ENCODE data around the gene PRKCZ.
"Not testable (repeated sequence)": the region's sequence is repeated elsewhere in the genome, so short reads cannot be mapped to it uniquely, and the experiment has no call there.

Gene PRKCZ

DNA sequence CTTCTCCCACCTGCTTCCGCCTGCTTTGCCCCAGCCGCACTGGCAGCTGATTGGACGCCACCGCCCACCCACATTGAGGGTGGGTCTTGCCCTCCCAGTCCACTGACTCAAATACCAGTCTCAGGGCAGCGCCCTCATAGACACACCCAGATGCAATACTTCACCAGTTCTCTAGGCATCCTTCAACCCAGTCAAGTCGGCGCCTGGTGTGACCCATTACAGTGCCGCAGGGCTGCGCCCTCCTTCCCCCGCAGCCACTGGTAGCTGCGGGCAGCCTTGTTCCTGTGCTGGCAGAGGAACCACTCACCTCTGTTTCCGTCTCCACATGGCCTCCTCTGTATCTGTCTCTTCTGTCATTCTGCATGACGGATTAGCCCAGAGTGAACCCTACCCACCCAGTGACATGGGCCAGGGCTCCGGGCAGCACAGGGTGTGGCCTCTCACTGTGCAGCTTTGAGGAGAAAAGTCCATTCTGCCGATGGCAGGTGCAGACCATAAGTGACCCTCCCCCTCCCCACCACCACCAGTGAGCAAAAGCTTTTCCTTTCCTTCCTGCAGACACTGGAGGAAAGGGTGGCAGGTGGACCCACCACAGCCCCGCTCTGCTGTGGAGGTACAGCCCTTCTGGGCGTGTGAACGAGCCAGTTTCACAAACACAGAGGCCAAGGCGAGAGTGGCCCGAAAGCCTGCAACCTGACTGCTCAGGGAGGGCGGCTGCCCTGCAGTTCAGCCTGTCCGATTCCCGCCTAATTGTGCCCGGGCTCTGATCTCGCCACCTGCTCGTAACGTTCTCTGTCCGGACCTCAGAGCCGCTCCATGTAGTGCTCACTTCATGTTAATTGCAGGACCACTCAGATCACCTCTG, 87.3 kb downstream of the PRKCZ start:
- no peak for DNase-seq

GRCh38 chr1:2139156-2139555, 88.9 kb downstream of the PRKCZ start:
- not testable (repeated sequence) for DNase-seq

GRCh38 chr1:2141025-2141424, 90.8 kb downstream of the PRKCZ start:
- no peak for DNase-seq

DNA sequence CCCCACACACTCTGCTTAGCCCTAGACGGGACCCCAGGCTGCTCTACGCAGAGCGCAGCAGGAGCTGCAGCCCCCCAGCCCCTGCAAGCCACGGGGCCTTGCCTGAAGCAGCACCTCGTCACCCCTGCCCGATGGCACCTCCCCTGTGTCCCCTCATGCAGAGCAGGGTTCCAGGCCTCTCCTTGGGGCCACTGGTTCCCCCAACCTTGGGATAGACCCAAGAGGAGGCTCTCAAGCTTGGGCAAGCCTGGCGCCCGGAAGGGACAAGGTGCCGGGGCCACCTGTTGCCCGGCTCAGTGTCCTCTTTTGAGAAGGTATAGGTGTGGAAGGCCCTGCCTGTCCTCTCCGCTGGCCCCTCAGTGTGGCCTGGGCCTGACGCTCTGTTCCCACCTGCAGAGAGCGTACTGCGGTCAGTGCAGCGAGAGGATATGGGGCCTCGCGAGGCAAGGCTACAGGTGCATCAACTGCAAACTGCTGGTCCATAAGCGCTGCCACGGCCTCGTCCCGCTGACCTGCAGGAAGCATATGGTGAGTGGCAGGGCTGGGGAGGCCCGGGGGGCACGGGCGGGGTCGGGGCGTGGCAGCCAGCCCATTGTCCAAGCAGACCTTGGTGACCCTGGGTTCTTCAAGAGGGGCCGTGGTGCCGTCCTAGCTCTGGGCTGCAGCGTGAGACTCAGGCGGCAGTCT, 93.7 kb downstream of the PRKCZ start:
- no peak for DNase-seq

DNA sequence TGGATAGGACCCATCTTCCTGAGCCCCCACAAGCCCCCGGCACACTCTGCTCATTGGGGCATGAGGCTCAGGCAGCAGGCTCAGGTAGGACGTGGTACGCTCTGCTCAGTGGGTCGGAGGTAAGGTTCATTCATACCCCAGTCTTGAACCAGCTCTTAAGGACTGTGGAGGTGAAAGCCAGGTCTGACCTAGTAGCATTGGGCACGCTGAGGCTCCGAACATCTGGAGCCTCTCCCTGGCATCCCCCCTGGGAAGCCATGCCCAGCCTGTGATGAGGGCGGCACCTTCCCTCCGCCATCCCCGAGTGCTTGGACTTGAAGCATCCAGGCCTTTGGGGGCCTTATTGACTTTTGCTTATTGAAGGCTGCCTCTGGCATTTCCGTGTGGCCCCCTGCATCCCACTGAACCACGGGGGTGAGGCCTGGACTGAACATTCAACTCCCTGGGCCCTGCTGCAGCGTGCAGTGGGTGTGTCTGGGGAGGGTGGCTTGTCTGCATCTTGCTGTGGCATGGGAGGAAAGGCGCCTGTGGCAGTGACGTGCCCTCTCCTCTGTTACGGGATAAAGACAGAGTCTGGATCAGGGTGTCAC, 94.4 kb downstream of the PRKCZ start:
- no peak for DNase-seq

- no peak for DNase-seq
These were observed 96.0 kb downstream of the PRKCZ start for GRCh38 chr1:2145946-2146835.

DNA sequence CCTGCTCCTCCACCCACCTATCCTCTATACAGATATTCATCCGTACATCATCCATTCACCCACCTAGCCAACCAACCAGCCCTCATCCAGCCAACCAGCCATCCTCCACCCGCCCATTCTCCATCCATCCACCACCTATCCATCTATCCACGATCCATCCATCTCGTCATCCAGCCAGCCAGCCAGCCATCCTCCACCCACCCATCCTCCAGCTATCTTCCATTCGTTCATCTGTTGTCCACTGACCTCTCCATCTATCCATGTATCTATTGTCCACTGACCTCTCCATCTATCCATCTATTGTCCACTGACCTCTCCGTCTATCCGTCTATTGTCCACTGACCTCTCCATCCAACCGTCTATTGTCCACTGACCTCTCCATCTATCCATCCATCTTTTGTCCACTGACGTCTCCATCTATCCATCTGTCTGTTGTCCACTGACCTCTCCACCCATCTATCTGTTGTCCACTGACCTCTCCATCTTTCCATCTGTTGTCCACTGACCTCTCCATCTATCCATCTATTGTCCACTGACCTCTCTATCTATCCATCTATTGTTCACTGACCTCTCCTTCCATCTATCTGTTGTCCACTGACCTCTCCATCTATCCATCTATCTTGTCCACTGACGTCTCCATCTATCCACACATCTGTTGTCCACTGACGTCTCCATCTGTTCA, 96.8 kb downstream of the PRKCZ start:
- DNase-seq = no peak

- DNase-seq = not testable (repeated sequence)
These were observed 97.7 kb downstream of the PRKCZ start for GRCh38 chr1:2147869-2148268.

GRCh38 chr1:2148691-2149090, 98.5 kb downstream of the PRKCZ start:
- peak; percentile 63 for DNase-seq

DNA sequence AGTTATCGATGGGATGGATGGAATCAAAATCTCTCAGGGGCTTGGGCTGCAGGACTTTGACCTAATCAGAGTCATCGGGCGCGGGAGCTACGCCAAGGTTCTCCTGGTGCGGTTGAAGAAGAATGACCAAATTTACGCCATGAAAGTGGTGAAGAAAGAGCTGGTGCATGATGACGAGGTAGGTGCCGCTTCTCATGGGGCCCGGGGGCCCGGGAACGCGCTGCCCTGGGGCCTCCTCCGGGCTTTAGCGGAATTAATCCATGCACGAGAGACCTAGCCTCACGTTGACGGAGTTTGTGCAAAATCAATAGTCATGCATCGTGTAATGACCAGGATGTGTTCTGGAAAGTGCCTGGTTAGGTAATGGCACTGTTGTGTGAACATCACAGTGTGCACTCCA, 100.6 kb downstream of the PRKCZ start:
- no peak for DNase-seq

GRCh38 chr1:2151252-2151651, 101.0 kb downstream of the PRKCZ start:
- peak; percentile 82 for DNase-seq

- no peak for DNase-seq
These were observed 101.7 kb downstream of the PRKCZ start for GRCh38 chr1:2151911-2152310.

DNA sequence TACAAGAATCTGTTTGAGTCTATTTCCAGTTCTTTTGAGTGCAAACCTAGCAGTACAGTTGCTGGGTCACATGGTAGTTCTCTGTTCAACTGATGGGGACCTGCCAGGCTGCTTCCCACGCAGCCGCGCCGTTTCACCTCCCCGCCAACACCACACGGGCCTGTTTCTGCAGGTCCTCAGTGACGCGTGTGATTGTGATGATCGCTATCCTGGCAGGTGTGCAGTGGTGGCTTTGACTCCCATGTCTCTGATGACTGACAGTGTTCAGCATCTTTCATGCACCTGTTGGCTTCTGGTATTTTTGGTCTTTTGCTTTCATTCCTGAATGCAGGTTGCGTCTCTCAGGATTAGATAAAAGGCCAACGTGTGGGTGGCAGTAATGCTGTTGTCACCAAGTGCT, 102.7 kb downstream of the PRKCZ start:
- DNase-seq = no peak

- no peak for DNase-seq
These were observed 103.8 kb downstream of the PRKCZ start for GRCh38 chr1:2154022-2154421.

DNA sequence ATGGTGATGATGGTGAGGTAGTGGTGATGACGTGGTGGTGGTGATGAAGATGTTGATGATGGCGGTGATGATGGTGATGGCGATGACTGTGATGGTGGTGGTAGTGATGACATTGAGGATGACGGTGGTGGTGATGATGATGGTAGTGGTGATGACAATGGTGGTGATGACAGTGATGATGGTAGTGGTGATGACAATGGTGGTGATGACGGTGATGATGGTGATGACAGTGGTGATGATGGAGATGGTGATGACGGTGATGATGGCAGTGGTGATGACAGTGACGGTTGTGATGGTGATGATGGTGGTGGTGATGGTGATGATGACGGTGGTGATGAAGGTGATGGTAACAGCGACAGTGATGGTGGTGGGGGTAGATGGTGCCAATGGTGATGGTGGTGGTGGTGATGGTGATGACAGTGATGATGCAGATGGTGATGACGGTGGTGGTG, 105.0 kb downstream of the PRKCZ start:
- no peak for DNase-seq

- no peak for DNase-seq
These were observed 105.6 kb downstream of the PRKCZ start for GRCh38 chr1:2155788-2156187.

DNA sequence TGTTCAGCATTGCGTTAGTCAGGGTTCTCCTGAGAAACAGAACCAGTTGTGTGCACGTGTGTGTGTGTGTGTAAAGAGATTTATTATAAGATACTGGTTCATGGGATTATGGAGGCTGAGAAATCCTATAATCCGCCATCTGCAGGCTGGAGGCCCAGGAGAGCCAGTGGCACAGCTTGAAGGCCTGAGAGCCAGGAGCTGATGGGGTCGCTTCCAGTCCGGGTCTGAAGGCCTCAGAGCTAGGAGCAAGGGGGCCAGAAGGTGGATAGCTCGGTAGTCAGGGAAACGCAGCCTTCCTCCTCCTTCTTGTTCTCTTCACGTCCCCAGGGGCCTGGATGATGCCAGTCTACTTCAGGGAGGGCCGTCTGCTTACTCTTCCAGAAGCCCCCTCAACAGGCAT, 106.7 kb downstream of the PRKCZ start:
- DNase-seq = no peak

- DNase-seq = no peak
These were observed 107.6 kb downstream of the PRKCZ start for GRCh38 chr1:2157856-2158255.

GRCh38 chr1:2158272-2158671, 108.1 kb downstream of the PRKCZ start:
- DNase-seq = no peak

DNA sequence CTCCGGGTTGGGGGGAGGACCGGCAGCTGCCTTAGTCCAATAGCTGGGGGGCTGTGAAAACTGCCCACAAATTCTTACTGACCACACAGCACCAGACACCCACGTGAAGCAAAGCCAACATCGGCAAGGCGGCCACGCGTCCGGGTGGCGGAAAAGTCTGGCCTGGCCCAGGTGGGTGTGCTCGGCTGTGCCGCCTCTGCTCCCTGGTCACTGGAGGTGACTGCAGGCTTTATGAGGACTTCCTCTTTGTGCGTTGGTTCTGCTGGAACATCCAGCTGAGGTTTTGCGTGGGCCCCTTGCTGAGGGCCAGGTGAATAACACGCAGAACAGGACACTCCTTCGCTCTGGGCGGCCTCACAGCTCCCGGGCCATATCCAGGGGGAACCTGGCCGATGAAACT, 108.9 kb downstream of the PRKCZ start:
- DNase-seq = no peak

DNA sequence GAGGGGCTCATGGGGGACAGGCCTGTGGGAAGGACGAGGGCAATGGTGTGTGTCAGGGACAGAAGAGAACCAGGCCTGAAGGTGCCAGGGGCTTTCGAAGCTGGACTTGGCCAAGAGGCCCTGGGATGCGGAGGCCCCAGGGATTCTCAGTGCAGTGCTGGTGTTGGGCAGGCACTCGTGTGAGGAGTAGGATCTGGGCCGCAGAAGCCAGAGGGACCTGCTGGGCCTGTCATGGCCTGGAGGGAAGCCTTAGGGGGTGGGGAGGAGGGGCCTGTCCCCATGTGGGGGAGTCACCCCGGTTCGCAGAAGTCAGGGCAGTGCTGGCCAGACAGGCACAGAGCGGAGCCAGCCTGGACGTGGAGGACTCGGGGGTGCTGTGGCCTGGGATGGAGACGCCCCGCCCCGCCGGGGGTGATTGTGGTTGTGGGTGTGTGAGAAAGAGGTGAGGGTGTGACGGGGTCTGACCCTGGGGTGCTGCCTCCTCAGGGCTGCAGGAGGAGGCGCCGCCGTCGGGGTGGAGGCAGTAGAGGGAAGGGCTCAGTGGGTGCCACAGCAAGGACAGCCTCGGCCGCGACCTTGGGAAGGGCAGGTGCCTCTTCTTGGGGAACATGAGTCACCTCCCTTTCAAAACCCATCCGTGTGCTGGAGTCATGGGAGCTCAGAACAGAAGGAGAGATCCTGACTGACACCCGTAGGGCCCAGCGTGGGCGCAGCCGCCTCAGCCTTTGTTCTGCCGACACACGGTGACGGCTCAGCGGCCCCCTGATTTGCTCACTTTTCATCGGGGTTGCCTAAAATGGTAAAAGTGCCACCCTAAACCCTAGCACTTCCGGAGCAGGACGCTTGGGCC, 110.5 kb downstream of the PRKCZ start:
- DNase-seq = no peak

All from hematopoietic multipotent progenitor cell treated with erythropoietin and hydrocortisone succinate and interleukin-3 and kit ligand, for 4 days (in vitro differentiated cells).